GM12873 (cell line): ENCODE results near the gene MXRA7.

ENCODE experiments used
- TF ChIP-seq, protein P1 (sequence below): IDR thresholded peaks from 2 replicates; pipeline ENCODE4 v1.5.1; 2012; ENCODE audit warnings: low read depth, mild to moderate bottlenecking, moderate library complexity, low read length, control low read depth; ENCODE audit not compliant: insufficient read depth; ENCODE audit errors: missing control alignments

MXRA7 gene

GRCh38 chr17:76733618-76733957 is 22.8 kb upstream of the MXRA7 start:
- TF ChIP-seq, protein P1, sequence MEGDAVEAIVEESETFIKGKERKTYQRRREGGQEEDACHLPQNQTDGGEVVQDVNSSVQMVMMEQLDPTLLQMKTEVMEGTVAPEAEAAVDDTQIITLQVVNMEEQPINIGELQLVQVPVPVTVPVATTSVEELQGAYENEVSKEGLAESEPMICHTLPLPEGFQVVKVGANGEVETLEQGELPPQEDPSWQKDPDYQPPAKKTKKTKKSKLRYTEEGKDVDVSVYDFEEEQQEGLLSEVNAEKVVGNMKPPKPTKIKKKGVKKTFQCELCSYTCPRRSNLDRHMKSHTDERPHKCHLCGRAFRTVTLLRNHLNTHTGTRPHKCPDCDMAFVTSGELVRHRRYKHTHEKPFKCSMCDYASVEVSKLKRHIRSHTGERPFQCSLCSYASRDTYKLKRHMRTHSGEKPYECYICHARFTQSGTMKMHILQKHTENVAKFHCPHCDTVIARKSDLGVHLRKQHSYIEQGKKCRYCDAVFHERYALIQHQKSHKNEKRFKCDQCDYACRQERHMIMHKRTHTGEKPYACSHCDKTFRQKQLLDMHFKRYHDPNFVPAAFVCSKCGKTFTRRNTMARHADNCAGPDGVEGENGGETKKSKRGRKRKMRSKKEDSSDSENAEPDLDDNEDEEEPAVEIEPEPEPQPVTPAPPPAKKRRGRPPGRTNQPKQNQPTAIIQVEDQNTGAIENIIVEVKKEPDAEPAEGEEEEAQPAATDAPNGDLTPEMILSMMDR = no peak

GRCh38 chr17:76732734-76733617 is 22.2 kb upstream of the MXRA7 start:
- TF ChIP-seq, protein P1 = no peak

DNA sequence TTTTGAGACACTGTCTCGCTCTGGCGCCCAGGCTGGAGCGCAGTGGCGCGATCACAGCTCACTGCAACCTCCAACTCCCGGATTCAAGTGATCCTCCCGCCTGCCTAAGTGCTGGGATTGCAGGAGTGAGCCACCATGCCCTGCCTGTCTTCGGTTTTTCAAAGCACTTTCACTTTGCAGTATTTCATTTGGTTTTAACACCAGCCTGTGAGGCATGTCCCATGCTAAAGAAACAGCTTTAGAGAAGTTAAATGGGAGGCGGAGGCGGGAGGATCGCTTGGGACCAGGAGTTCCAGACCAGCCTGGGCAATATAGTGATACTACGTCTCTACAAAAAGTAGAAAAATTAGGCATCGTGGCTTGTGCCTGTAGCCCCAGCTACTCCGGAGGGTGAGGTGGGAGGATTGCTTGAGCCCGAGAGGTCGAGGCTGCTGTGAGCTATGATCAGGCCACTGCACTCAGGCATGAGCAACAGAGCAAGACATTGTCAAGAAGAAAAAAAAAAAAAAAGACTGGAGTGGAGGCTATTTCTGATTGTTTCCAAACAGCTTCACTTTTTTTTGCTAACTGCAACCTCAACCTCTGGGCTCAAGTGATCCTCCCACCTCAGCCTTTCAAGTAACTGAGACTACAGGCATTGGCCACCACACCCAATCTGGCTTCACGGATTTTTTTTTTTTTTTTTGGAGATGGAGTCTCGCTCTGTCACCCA is 17.1 kb upstream of the MXRA7 start:
- TF ChIP-seq, protein P1 = no peak

DNA sequence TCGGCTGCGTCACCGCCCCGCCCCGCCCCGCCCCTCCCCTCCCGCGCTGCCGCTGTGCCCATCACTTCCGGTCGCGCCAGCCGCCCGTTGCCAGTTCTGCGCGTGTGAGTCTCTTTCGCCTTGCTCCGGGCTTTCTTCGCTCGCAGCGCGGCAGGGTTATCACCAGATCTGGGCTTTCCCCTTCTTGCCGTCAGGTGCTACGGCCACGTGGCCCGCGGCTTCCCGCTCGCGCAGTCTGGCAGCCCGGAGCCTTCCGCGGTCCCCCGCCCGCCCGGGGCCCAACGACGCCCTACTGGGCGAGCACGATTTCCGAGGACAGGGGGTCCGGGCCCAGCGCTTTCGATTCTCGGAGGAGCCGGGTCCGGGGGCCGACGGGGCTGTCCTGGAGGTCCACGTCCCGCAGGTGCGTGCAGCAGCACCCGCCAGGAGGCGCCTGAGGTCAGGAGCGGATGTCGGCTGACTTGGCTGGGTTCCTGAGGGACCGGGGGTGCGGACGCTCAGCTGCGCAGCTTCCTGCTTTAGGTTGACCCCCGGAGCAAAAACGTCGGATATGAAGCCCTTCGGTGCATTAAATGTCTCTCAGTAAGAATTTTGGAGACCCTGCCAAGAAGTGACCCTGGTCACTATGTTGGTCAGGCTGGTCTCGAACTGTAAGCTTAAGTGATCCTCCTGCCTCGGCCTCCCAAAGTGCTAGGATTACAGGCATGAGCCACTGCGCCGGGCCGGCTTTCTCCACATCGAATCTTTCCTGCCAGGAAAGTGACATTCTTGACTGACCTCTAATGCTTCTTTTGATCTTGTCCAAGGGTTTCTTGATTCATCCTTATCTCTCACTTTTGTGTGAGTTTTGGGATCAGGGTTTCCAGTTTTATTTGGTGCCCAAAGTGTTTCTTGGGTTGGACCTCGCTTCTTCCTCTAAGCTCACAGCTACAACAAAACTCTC is 16.3 kb upstream of the MXRA7 start, which contains the start of gene METTL23:
Gene METTL23 (plus strand): TSS at position 64 of the 943 bp plus-strand sequence. CDS start 2,872 bp downstream, outside the sequence.
- TF ChIP-seq, protein P1 = peak; percentile 77

DNA sequence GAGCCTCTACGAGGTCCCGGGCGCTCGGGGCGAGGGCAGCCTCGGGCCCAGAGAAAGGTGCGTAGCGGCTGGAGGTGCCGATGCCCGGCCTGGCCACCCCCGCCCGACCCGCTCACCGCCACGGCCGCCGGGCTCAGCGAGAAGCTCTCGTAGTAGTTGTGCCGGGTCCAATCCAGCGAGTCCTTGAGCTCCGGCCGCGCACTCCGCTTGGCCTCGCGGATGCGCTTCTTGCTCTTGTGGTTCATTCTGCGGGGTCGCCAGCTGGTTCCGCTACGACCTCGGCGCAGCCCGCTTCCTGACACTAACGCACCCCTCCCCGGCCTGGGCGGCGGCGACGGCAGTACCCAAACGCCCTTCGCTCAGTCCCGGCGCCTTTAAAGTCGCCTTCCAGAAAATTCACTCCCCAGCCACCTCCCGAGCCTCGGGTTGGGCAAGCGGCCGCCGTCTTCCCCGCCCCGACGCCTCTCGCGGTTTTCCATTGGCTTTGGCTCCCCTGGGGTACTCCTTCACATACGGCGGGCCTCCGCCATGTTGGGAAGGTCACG is 15.5 kb upstream of the MXRA7 start, which contains the start of gene JMJD6:
Gene JMJD6 (minus strand): TSS at position 376 of the 545 bp plus-strand sequence. CDS start 131 bp downstream, at position 245.
- TF ChIP-seq, protein P1 = no peak

- TF ChIP-seq, protein P1 = no peak
These were observed 14.9 kb upstream of the MXRA7 start for GRCh38 chr17:76725580-76726230.
